OCI-LY3 (cell line): ENCODE measurements around the gene PEDS1.
"Not testable (repeated sequence)": the region's sequence is repeated elsewhere in the genome, so short reads cannot be mapped to it uniquely, and the experiment has no call there.

Source experiments
- H2AFZ ChIP-seq: fragments of 200-600, 300-600 bp; shearing (Covaris generic); 2 replicates; pipeline ENCODE4 v1.6.0; 2014; ENCODE audit warnings: antibody characterized with exemption, low read depth, low read length
- H3K27ac ChIP-seq: fragments of 200-600, 300-600 bp; sonication (generic); 2 replicates; pipeline ENCODE4 v1.5.1; 2014; ENCODE audit warnings: mild to moderate bottlenecking, low read length, moderate library complexity, mixed read lengths
- H3K27me3 ChIP-seq: fragments of 200-600, 300-600 bp; sonication (generic); 2 replicates; pipeline ENCODE4 v1.6.1; 2014; ENCODE audit warnings: low read depth, low read length, mixed read lengths
- H3K36me3 ChIP-seq: fragments of 200-600, 300-600 bp; sonication (generic); replicated peaks from 2 replicates; pipeline ENCODE3; 2014; ENCODE audit warnings: low read depth, low read length, mixed read lengths
- H3K4me1 ChIP-seq: fragments of 300-600, 200-600 bp; sonication (generic); 2 replicates; pipeline ENCODE4 v1.6.1; 2014; ENCODE audit warnings: low read length, mixed read lengths
- H3K4me2 ChIP-seq: fragments of 200-600, 300-600 bp; sonication (generic); 2 replicates; pipeline ENCODE4 v1.6.1; 2014; ENCODE audit warnings: low read length, mixed read lengths
- H3K4me3 ChIP-seq: fragments of 300-600, 200-600 bp; sonication (generic); 2 replicates; pipeline ENCODE4 v1.5.1; 2014; ENCODE audit warnings: antibody characterized with exemption, mild to moderate bottlenecking, low read length, moderate library complexity
- H3K79me2 ChIP-seq: fragments of 300-600, 200-600 bp; shearing (Covaris generic); 2 replicates; pipeline ENCODE4 v1.6.1; 2014; ENCODE audit warnings: mild to moderate bottlenecking, low read length, mixed read lengths
- H3K9ac ChIP-seq: fragments of 300-600, 200-600 bp; shearing (Covaris generic); 2 replicates; pipeline ENCODE4 v1.6.0; 2014; ENCODE audit warnings: mild to moderate bottlenecking, low read length, moderate library complexity
- H3K9me3 ChIP-seq: fragments of 200-600, 300-600 bp; shearing (Covaris generic); 2 replicates; pipeline ENCODE4 v1.6.1; 2014; ENCODE audit warnings: low read length, mixed read lengths; ENCODE audit not compliant: insufficient read depth
- H4K20me1 ChIP-seq: fragments of 200-600, 300-600 bp; sonication (generic); 2 replicates; pipeline ENCODE4 v1.6.1; 2016; ENCODE audit warnings: low read length, mixed read lengths; ENCODE audit not compliant: insufficient read depth
- CTCF ChIP-seq: fragments of 200-600, 300-600 bp; sonication (generic); IDR thresholded peaks from 2 replicates; pipeline ENCODE4 v1.5.1; 2014; ENCODE audit warnings: antibody characterized with exemption, low read length, low read depth
- EZH2phosphoT487 ChIP-seq: fragments of 200-600 bp; shearing (Covaris generic); IDR thresholded peaks from 2 replicates; pipeline ENCODE4 v1.6.1; 2018; ENCODE audit warnings: antibody characterized with exemption, mixed run types, low read depth

PEDS1 gene

GRCh38 chr20:50138479-50139393 lies 14.8 kb downstream of the PEDS1 start:
- peaks cover 37% of the 10 kb centered on the region for H3K36me3 ChIP-seq
- no peak overlapping the region for H3K4me2 ChIP-seq
- H3K9ac ChIP-seq: no peak overlapping the region

GRCh38 chr20:50138120-50138478 lies 15.4 kb downstream of the PEDS1 start:
- no peak overlapping the region for H3K9ac ChIP-seq
- TF ChIP-seq EZH2phosphoT487 (no peak), CTCF (no peak)
- H3K27me3 ChIP-seq: no peaks in the 10 kb centered on the region
- peaks cover 20% of the 10 kb centered on the region for H4K20me1 ChIP-seq
- no peak overlapping the region for H3K27ac ChIP-seq
- no peaks in the 10 kb centered on the region for H3K9me3 ChIP-seq
- no peak overlapping the region for H3K4me3 ChIP-seq
- no peak overlapping the region for H3K4me2 ChIP-seq
- H3K36me3 ChIP-seq: peaks cover 35% of the 10 kb centered on the region
- peaks cover 3% of the 10 kb centered on the region; the same call in 1 of the 2 replicates for H3K79me2 ChIP-seq
- no peak overlapping the region for H2AFZ ChIP-seq
- H3K4me1 ChIP-seq: peaks cover 4% of the 10 kb centered on the region; the same call in 1 of the 2 replicates

More at GRCh38 chr20:50138479-50139393, 14.8 kb downstream of the PEDS1 start:
- peaks cover 3% of the 10 kb centered on the region; the same call in 1 of the 2 replicates for H3K79me2 ChIP-seq
- H3K4me3 ChIP-seq: no peak overlapping the region
- H2AFZ ChIP-seq: no peak overlapping the region
- no peak for TF ChIP-seq EZH2phosphoT487
- peak; percentile 18; the same call in 1 of the 2 replicates for TF ChIP-seq CTCF
- peaks cover 14% of the 10 kb centered on the region for H4K20me1 ChIP-seq
- no peaks in the 10 kb centered on the region; the same call in 1 of the 2 replicates for H3K4me1 ChIP-seq
- no peaks in the 10 kb centered on the region for H3K9me3 ChIP-seq
- no peaks in the 10 kb centered on the region for H3K27me3 ChIP-seq
- H3K27ac ChIP-seq: no peak overlapping the region

- not testable (repeated sequence) for H3K27me3 ChIP-seq, H2AFZ ChIP-seq, H3K4me3 ChIP-seq, H3K9me3 ChIP-seq, H3K4me2 ChIP-seq, H3K27ac ChIP-seq, H3K9ac ChIP-seq, H3K79me2 ChIP-seq, H3K4me1 ChIP-seq
- Histone ChIP-seq H3K36me3 (peaks cover 35% of the 10 kb centered on the region), H4K20me1 (peaks cover 24% of the 10 kb centered on the region)
Measured at GRCh38 chr20:50137702-50138101, 15.8 kb downstream of the PEDS1 start.

DNA sequence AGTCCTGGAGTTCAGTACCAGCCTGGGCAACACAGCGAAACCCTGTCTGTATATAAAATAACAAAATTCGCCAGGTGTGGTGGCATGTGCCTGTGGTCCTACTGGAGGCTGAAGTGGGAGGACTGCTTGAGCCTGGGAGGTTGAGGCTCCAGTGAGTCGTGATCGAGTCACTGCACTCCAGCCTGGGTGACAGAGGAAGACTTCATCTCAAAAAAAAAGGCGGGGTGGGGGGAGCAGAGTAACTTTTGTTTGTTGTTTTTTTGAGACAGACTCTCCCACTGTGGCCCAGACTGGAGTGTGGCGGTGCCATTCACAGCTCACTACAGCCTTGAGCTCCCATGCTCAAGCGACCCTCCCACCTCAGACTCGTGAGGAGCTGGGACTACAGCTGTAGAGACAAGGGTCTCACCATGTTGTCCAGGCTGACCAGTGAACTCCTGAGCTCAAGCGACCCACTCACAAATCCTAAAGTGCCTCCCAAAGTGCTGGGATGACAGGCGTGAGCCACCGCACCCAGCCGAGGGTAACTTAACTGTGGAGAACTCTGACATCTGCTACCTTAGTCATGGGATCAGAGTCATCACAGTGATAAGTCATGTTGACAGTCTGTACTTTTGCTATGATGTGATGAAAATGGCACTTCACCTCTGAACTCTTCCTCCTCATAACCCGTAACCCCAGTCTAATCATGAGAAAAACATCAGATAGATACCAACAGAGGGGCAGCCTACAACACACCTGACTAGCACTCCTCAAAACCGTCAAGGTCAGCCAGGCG lies 16.5 kb downstream of the PEDS1 start:
- no peak overlapping the region for H3K9ac ChIP-seq

GRCh38 chr20:50135157-50135556 lies 18.4 kb downstream of the PEDS1 start:
- not testable (repeated sequence) for H3K79me2 ChIP-seq
- H3K36me3 ChIP-seq: peaks cover 23% of the 10 kb centered on the region
- peaks cover 13% of the 10 kb centered on the region for H4K20me1 ChIP-seq

More for the DNA sequence above, 16.5 kb downstream of the PEDS1 start:
- peaks cover 3% of the 10 kb centered on the region; the same call in 1 of the 2 replicates for H3K79me2 ChIP-seq
- no peak overlapping the region for H3K27ac ChIP-seq
- H3K4me1 ChIP-seq: peaks cover 4% of the 10 kb centered on the region; the same call in 1 of the 2 replicates
- H3K4me2 ChIP-seq: no peak overlapping the region
- H3K4me3 ChIP-seq: no peak overlapping the region
- H2AFZ ChIP-seq: no peak overlapping the region
- TF ChIP-seq CTCF (no peak), EZH2phosphoT487 (no peak)
- H3K9me3 ChIP-seq: no peaks in the 10 kb centered on the region
- peaks cover 26% of the 10 kb centered on the region for H4K20me1 ChIP-seq
- H3K27me3 ChIP-seq: no peaks in the 10 kb centered on the region
- H3K36me3 ChIP-seq: peaks cover 35% of the 10 kb centered on the region

More at GRCh38 chr20:50135157-50135556, 18.4 kb downstream of the PEDS1 start:
- H3K4me1 ChIP-seq, H2AFZ ChIP-seq, H3K27ac ChIP-seq, H3K9ac ChIP-seq, H3K4me3 ChIP-seq, H3K4me2 ChIP-seq, H3K27me3 ChIP-seq, H3K9me3 ChIP-seq: not testable (repeated sequence)
